BJ (cell line): Measurements from ENCODE around the gene OR8K1. TPM values are rescaled to one million over a fixed set of nuclear protein-coding genes. Genes with fewer than 3 reads are reported as not detected.

Experiments used
- CTCF ChIA-PET: fragments of 350-600 bp; formaldehyde crosslinking; extraction: SDS; loops from one replicate; lab custom pipeline; 2021; ENCODE audit warnings: antibody characterized with exemption, inconsistent platforms; lab: Yijun Ruan, JAX
- POLR2A ChIA-PET: fragments of 300-600 bp; sonication (Branson Sonifier 250); formaldehyde crosslinking; extraction: SDS; loops from one replicate; lab custom pipeline; 2021; ENCODE audit warnings: antibody characterized with exemption; lab: Charles Lee
- DNase-seq: peaks from one replicate; pipeline ENCODE4 v3.0.0-alpha.2; 2011; ENCODE audit warnings: low read depth
- H3K27me3 ChIP-seq: 2 replicates; pipeline ENCODE4 v1.6.0; 2011; ENCODE audit warnings: low read length; ENCODE audit not compliant: control insufficient read depth, insufficient read depth
- H3K36me3 ChIP-seq: 2 replicates; pipeline ENCODE4 v1.5.1; 2011; ENCODE audit warnings: low read length; ENCODE audit not compliant: control insufficient read depth, insufficient read depth
- H3K4me3 ChIP-seq: 2 replicates; pipeline ENCODE4 v1.5.1; 2011; ENCODE audit warnings: low read depth, mild to moderate bottlenecking, control low read depth, low read length
- polyA minus RNA-seq: library from RNA; depleted of rRNA, polyadenylated mRNA; stranded (reverse); fragments of >200 nt; gene quantifications from 2 replicates; pipeline ENCODE4 v1.2.3, GENCODE V29; 2011; rRNA and poly(A)+ RNA removed
- polyA plus RNA-seq: library from polyadenylated mRNA; depleted of rRNA; stranded (reverse); fragments of >200 nt; gene quantifications from 2 replicates; pipeline ENCODE4 v1.2.3, GENCODE V29; 2011; rRNA removed
- TF ChIP-seq, protein P1 (sequence below): IDR thresholded peaks from 2 replicates; pipeline ENCODE4 v1.5.1; 2011; ENCODE audit warnings: low read depth, mild to moderate bottlenecking, control low read depth, inconsistent platforms, low read length, moderate library complexity; ENCODE audit not compliant: insufficient read depth

Gene OR8K1
- polyA plus RNA-seq (not detected in 2 replicates), polyA minus RNA-seq (not detected in 2 replicates)

DNA sequence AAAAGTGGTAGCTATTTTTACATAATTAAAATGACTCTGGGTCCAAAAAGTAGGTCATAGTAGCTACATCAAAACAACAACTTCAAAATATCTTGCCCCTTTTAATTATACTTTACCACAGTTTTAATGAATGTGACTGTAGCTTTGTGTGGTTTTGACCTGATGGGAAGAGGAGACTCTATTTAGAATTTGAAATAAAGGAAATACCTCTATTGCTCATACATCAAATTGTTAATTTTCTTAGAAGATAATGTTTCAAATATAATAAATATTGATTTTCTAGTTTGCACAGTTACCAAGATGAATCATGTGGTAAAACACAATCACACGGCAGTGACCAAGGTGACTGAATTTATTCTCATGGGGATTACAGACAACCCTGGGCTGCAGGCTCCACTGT, at the start of gene OR8K1:
TSS of gene OR8K1 (plus strand) at position 301 of the 400 bp plus-strand sequence. CDS start at position 301, 0 bp downstream.
- Histone ChIP-seq H3K4me3 (no peak within 1 kb of the TSS), H3K36me3 (no peaks in the 10 kb centered on the region), H3K27me3 (no peaks in the 10 kb centered on the region)
- ChIA-PET CTCF (no interaction called here), POLR2A (no interaction called here)
- no peak for DNase-seq
- TF ChIP-seq, protein P1, sequence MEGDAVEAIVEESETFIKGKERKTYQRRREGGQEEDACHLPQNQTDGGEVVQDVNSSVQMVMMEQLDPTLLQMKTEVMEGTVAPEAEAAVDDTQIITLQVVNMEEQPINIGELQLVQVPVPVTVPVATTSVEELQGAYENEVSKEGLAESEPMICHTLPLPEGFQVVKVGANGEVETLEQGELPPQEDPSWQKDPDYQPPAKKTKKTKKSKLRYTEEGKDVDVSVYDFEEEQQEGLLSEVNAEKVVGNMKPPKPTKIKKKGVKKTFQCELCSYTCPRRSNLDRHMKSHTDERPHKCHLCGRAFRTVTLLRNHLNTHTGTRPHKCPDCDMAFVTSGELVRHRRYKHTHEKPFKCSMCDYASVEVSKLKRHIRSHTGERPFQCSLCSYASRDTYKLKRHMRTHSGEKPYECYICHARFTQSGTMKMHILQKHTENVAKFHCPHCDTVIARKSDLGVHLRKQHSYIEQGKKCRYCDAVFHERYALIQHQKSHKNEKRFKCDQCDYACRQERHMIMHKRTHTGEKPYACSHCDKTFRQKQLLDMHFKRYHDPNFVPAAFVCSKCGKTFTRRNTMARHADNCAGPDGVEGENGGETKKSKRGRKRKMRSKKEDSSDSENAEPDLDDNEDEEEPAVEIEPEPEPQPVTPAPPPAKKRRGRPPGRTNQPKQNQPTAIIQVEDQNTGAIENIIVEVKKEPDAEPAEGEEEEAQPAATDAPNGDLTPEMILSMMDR: no peak

DNA sequence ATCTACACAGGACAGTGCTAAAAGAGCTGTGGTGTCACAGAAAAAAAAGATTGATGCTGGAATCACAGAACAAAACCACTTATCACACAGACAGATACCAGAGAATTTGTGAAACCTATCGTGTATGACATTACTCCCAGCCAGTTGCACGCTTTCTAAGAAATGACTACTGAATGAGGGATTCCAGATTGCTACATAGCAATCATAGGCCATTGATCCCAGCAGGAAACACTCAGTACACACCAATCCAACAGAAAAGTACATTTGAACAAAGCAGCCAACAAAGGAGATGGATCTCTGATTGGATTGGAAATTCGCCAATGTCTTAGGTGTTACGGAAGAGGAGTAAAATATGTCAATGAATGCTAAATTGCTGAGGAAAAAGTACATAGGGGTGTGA, 48.9 kb upstream of the OR8K1 start:
- CTCF ChIA-PET: no interaction called here
- POLR2A ChIA-PET: no interaction called here
- H3K27me3 ChIP-seq: no peaks in the 10 kb centered on the region
- no peaks in the 10 kb centered on the region for H3K36me3 ChIP-seq
- TF ChIP-seq, protein P1: no peak
- DNase-seq: no peak
- H3K4me3 ChIP-seq: no peak overlapping the region

DNA sequence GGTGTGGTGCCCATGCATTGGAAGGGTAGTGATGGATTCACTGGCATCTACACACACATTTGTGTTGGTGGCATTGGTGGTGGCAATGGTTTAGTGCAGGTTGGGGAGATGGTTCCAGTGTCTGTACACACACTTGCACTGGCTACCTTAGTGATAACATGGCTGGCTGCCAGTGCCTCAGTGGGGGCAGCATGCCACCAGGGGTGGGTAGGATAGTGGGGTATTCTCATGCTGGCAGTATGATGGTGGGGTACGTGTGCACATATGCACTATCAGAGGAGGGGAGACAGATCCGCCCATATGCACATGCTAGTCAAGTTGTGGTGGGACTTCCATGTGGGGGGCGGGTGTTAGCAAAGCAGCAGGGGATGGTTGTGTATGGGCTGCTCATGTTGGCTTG, 38.0 kb upstream of the OR8K1 start:
- no peaks in the 10 kb centered on the region for H3K27me3 ChIP-seq
- no peak overlapping the region for H3K4me3 ChIP-seq
- TF ChIP-seq, protein P1: no peak
- ChIA-PET POLR2A (no interaction called here), CTCF (no interaction called here)
- no peaks in the 10 kb centered on the region for H3K36me3 ChIP-seq
- DNase-seq: no peak

- POLR2A ChIA-PET: no interaction called here
- Histone ChIP-seq H3K36me3 (no peaks in the 10 kb centered on the region), H3K27me3 (no peaks in the 10 kb centered on the region), H3K4me3 (no peak within 1 kb of the TSS)
- CTCF ChIA-PET: no interaction called here
- TF ChIP-seq, protein P1: no peak
- no peak for DNase-seq
Observed at GRCh38 chr11:56314844-56315243, 31.0 kb upstream of the OR8K1 start, which contains the start of gene OR8K3. Gene OR8K3 (plus strand): TSS chr11:56315144. CDS start chr11:56318307, 3,163 bp downstream.

DNA sequence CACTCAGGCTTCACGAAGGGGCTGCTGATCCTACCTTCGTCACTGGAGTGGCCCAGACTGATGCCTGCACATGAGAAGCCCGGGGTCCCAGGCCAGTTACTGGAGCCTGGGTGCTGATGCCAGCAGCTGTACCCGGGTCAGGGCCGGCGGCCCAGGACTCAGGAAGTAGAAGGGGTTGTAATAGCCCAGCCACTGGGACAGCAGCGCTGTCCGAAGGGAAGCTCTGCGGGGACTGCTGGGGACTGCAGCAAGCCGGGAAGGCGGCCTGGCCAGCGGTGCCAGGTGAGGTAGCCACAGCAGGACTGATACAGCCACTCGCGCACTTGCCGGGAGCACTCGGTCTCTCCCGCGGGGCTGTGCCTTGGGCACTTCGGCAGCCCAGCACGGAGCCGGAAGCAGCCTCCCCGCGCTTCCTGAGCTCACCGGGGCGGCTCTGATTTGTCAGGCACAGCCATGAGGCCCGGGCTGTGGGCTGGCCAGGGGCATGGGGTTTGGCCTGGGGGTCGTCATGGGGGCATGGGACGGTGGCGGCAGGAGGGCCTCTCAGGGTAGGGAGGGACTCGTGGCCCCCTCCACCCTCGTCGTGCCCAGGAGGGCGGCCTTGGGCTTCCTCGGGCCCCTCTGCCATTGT, 13.9 kb upstream of the OR8K1 start:
- POLR2A ChIA-PET: no interaction called here
- Histone ChIP-seq H3K27me3 (no peaks in the 10 kb centered on the region), H3K36me3 (no peaks in the 10 kb centered on the region), H3K4me3 (no peak overlapping the region)
- DNase-seq: no peak
- CTCF ChIA-PET: no interaction called here
- TF ChIP-seq, protein P1: no peak
